ENCODE data around the gene DOK6. TPM values are rescaled to one million over a fixed set of nuclear protein-coding genes. Genes with fewer than 3 reads are reported as not detected.

The DOK6 gene
- total and polyA plus RNA-seq, 8 donors, result 2.9 to 19.1 (median 14.9) TPM

- Histone ChIP-seq H3K36me3 (no peaks in the 10 kb centered on the region), H3K27ac (no peak overlapping the region), H3K27me3 (no peaks in the 10 kb centered on the region), H3K9me3 (peaks cover 0 to 24% of the 10 kb centered on the region in 2 donors), H3K4me3 (no peak overlapping the region), H3K4me1 (no peaks in the 10 kb centered on the region)
- DNase-seq (no peak), ATAC-seq (no peak)
- intact Hi-C loops (cut with DNase I), result no loop called here
- TF ChIP-seq CTCF (IDR thresholded peaks at IDR 0.05), result no peak
Observed at GRCh38 chr18:69444221-69444620, 43.5 kb downstream of the DOK6 start.

- intact Hi-C loops (cut with DNase I), result no loop called here
- Histone ChIP-seq H3K4me3 (no peak overlapping the region), H3K4me1 (no peaks in the 10 kb centered on the region), H3K36me3 (no peaks in the 10 kb centered on the region), H3K9me3 (peaks cover 0 to 17% of the 10 kb centered on the region in 2 donors), H3K27ac (no peak overlapping the region), H3K27me3 (no peaks in the 10 kb centered on the region)
- no peak for ATAC-seq
- TF ChIP-seq CTCF (IDR thresholded peaks at IDR 0.05), result no peak
- DNase-seq, result no peak
Observed at GRCh38 chr18:69447886-69448285, 47.2 kb downstream of the DOK6 start.

- Histone ChIP-seq H3K4me3 (no peak overlapping the region), H3K4me1 (no peaks in the 10 kb centered on the region), H3K9me3 (peaks cover 0 to 8% of the 10 kb centered on the region in 2 donors), H3K27me3 (no peaks in the 10 kb centered on the region), H3K36me3 (no peaks in the 10 kb centered on the region), H3K27ac (no peak overlapping the region)
- peak in 1 of 4 donors; percentile 36 for DNase-seq
- peak; percentile 62 for ATAC-seq
- intact Hi-C loops (cut with DNase I), result no loop called here
- TF ChIP-seq CTCF (IDR thresholded peaks at IDR 0.05), result no peak
Observed at GRCh38 chr18:69455125-69455524, 54.4 kb downstream of the DOK6 start.

- TF ChIP-seq CTCF (IDR thresholded peaks at IDR 0.05), result no peak
- Histone ChIP-seq H3K27ac (no peak overlapping the region), H3K9me3 (no peaks in the 10 kb centered on the region), H3K27me3 (no peaks in the 10 kb centered on the region), H3K4me3 (no peak overlapping the region), H3K4me1 (no peaks in the 10 kb centered on the region), H3K36me3 (no peaks in the 10 kb centered on the region)
- DNase-seq (peak in 1 of 4 donors; percentile 61), ATAC-seq (no peak)
- intact Hi-C loops (cut with DNase I), result no loop called here
Observed at GRCh38 chr18:69469444-69469919, 68.8 kb downstream of the DOK6 start.

- no peak for ATAC-seq
- DNase-seq, result no peak
- TF ChIP-seq CTCF (IDR thresholded peaks at IDR 0.05), result no peak
- no peak overlapping the region for H3K4me3 ChIP-seq
- no peaks in the 10 kb centered on the region for H3K27me3 ChIP-seq
- H3K36me3 ChIP-seq, result no peaks in the 10 kb centered on the region
- no peak overlapping the region for H3K27ac ChIP-seq
- no peaks in the 10 kb centered on the region for H3K4me1 ChIP-seq
- no peaks in the 10 kb centered on the region for H3K9me3 ChIP-seq
- intact Hi-C loops (cut with DNase I), result no loop called here
Observed at GRCh38 chr18:69480460-69480859, 79.8 kb downstream of the DOK6 start.

Measured in left lung (tissue), 10 donors.